HG03064 (cell line): Measurements from ENCODE around the gene NPDC1.

ENCODE experiments used
- ATAC-seq: cut with Tn5 transposase; IDR thresholded peaks from one replicate; pipeline ENCODE4 v1.9.1; 2021; ENCODE audit warnings: low read depth; ENCODE audit not compliant: unreplicated experiment

Gene NPDC1

GRCh38 chr9:137028263-137029057, 17.5 kb downstream of the NPDC1 start:
- ATAC-seq: no peak

- ATAC-seq: no peak
Observed at GRCh38 chr9:137027369-137028262, 18.4 kb downstream of the NPDC1 start, which contains the start of gene ABCA2. TSS of gene ABCA2 (minus strand) at chr9:137028237. CDS start at chr9:137028140, 97 bp downstream.

GRCh38 chr9:137026828-137027227, 19.1 kb downstream of the NPDC1 start:
- no peak for ATAC-seq

- ATAC-seq: no peak
Observed at GRCh38 chr9:137026384-137026783, 19.6 kb downstream of the NPDC1 start.

- no peak for ATAC-seq
Observed at GRCh38 chr9:137025517-137025966, 20.4 kb downstream of the NPDC1 start.

- no peak for ATAC-seq
Observed at GRCh38 chr9:137023583-137023991, 22.4 kb downstream of the NPDC1 start.

- ATAC-seq: no peak
Observed at GRCh38 chr9:137023157-137023556, 22.8 kb downstream of the NPDC1 start.

GRCh38 chr9:137022662-137023008, 23.3 kb downstream of the NPDC1 start:
- ATAC-seq: no peak

- ATAC-seq: no peak
Observed at GRCh38 chr9:137021979-137022661, 23.9 kb downstream of the NPDC1 start.

GRCh38 chr9:137021568-137021978, 24.4 kb downstream of the NPDC1 start:
- ATAC-seq: no peak

GRCh38 chr9:137020771-137021567, 25.0 kb downstream of the NPDC1 start:
- ATAC-seq: no peak

GRCh38 chr9:137019891-137020683, 25.9 kb downstream of the NPDC1 start:
- no peak for ATAC-seq

- no peak for ATAC-seq
Observed at GRCh38 chr9:137018761-137019559, 27.0 kb downstream of the NPDC1 start.

GRCh38 chr9:137017791-137018497, 28.0 kb downstream of the NPDC1 start:
- ATAC-seq: no peak

GRCh38 chr9:137017071-137017470, 28.9 kb downstream of the NPDC1 start:
- no peak for ATAC-seq

- ATAC-seq: no peak
Observed at GRCh38 chr9:137016436-137016835, 29.5 kb downstream of the NPDC1 start.

- no peak for ATAC-seq
Observed at GRCh38 chr9:137015976-137016375, 30.0 kb downstream of the NPDC1 start.

- ATAC-seq: no peak
Observed at GRCh38 chr9:137015540-137015930, 30.4 kb downstream of the NPDC1 start.
